GM12865 (cell line): ENCODE measurements around the gene ZCCHC24.

Experiments
- DNase-seq: peaks from one replicate; pipeline ENCODE4 v3.0.0; 2010; ENCODE audit warnings: low read depth
- H3K4me3 ChIP-seq: 2 replicates; pipeline ENCODE4 v1.5.1; 2011; ENCODE audit warnings: mild to moderate bottlenecking, low read depth, low read length, control low read depth
- CTCF ChIP-seq: IDR thresholded peaks from 2 replicates; pipeline ENCODE4 v1.5.1; 2011; ENCODE audit warnings: low read length, control low read depth, low read depth, inconsistent platforms; ENCODE audit not compliant: insufficient read depth; ENCODE audit errors: missing control alignments

Gene ZCCHC24

GRCh38 chr10:79384773-79385391 lies 60.5 kb downstream of the ZCCHC24 start:
- no peak for DNase-seq
- no peak for TF ChIP-seq CTCF
- H3K4me3 ChIP-seq: no peak overlapping the region

- no peak overlapping the region for H3K4me3 ChIP-seq
- no peak for DNase-seq
- no peak for TF ChIP-seq CTCF
Observed at GRCh38 chr10:79383974-79384606, 61.3 kb downstream of the ZCCHC24 start.

- no peak for DNase-seq
- no peak overlapping the region for H3K4me3 ChIP-seq
- no peak for TF ChIP-seq CTCF
Observed at GRCh38 chr10:79382491-79382941, 62.9 kb downstream of the ZCCHC24 start.

GRCh38 chr10:79381804-79382221 lies 63.6 kb downstream of the ZCCHC24 start:
- no peak for TF ChIP-seq CTCF
- DNase-seq: no peak
- H3K4me3 ChIP-seq: no peak overlapping the region

- DNase-seq: no peak
Observed at GRCh38 chr10:79380946-79381721, 64.3 kb downstream of the ZCCHC24 start.

More at GRCh38 chr10:79380946-79381721, 64.3 kb downstream of the ZCCHC24 start:
- TF ChIP-seq CTCF: no peak
- H3K4me3 ChIP-seq: no peak overlapping the region
